Activated CD4-positive, alpha-beta T cell treated with anti-CD3 and anti-CD28 coated beads, Interleukin-2, Interleukin-4, amounts not matched to agents 100 ng/mL and 50 ng/mL, durations not matched to agents 16 hours and 8 hours (primary cell): ENCODE data around the gene OR5D18.
"Not testable (repeated sequence)": the region's sequence is repeated elsewhere in the genome, so short reads cannot be mapped to it uniquely, and the experiment has no call there.

Source experiments
- DNase-seq: peaks from one replicate; pipeline ENCODE4 v3.0.0-alpha.2; 2020; ENCODE audit warnings: low spot score

Gene OR5D18

GRCh38 chr11:55819330-55819729, at the start of gene OR5D18:
OR5D18 (plus strand) TSS chr11:55819630; CDS start chr11:55819630, 0 bp downstream.
- no peak for DNase-seq

DNA sequence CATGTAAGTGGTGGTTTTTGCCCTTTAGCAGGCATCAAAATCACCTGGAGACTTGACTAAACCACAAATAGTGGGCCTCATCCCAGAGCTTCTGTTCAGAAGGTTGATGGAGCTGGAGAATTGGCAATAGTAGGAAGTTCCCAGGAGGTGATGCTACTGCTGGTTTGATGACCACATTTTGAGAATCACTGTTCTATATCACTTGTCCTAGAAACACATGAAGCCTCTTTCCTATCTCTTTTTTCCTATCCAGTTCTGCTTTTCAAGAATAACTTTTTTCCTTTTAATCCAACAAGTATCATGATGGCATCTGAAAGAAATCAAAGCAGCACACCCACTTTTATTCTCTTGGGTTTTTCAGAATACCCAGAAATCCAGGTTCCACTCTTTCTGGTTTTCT, 46.3 kb upstream of the OR5D18 start, which contains the start of gene OR5D13:
TSS of gene OR5D13 (plus strand) at position 301 of the 400 bp plus-strand sequence. CDS start at position 301, 0 bp downstream.
- DNase-seq, result no peak

DNA sequence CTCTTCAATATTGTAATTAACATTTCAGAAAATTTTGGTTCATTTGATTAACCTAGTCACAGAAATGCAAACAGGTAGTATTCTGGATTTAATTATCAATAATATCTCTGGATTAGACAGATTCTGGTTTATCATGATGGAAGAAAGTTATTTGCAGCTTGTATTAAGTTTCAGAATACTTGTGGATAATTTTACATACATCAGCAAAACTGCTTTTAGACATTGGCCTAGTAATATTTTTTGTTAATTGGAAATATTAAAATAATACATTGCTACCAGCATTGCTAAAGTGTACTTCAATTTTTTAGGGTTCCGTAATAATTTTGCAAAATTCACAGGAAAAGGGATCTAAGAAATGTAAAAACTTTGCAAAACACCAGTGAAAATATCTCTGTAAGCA, 27.8 kb upstream of the OR5D18 start:
- no peak for DNase-seq

- DNase-seq, result no peak
Measured at GRCh38 chr11:55793321-55793720, 26.1 kb upstream of the OR5D18 start.

DNA sequence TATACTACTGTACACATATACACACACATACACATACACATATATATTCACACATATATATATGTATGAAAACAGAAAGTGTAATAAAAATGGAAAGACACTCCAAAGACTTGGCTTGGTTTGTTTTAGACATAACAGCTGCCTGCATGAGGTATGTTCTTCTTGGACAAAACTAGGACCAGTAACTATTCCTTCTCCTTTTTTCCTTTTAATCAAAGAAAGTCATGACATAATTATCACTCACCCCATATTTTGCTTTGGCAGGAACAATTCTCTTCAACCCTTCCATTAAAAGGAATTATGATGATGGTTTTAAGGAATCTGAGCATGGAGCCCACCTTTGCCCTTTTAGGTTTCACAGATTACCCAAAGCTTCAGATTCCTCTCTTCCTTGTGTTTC, 24.2 kb upstream of the OR5D18 start, which contains the start of gene OR5D14:
TSS of gene OR5D14 (plus strand) at position 301 of the 400 bp plus-strand sequence. CDS start at position 301, 0 bp downstream.
- no peak for DNase-seq

GRCh38 chr11:55806248-55806647, 13.2 kb upstream of the OR5D18 start:
- DNase-seq, result no peak

GRCh38 chr11:55811067-55811466, 8.4 kb upstream of the OR5D18 start, which contains the start of gene OR5L1:
OR5L1 (plus strand) TSS chr11:55811367; CDS start chr11:55811467, 100 bp downstream.
- DNase-seq, result no peak

GRCh38 chr11:55826919-55827318, 7.5 kb downstream of the OR5D18 start, which contains the start of gene OR5L2:
OR5L2 (plus strand) TSS chr11:55827219; CDS start chr11:55827219, 0 bp downstream.
- no peak for DNase-seq

- DNase-seq, result no peak
Measured at GRCh38 chr11:55838452-55838851, 19.0 kb downstream of the OR5D18 start, which contains the start of gene OR5D16. OR5D16 (plus strand) TSS chr11:55838752; CDS start chr11:55838752, 0 bp downstream.

GRCh38 chr11:55847453-55847852, 28.0 kb downstream of the OR5D18 start:
- DNase-seq, result no peak

DNA sequence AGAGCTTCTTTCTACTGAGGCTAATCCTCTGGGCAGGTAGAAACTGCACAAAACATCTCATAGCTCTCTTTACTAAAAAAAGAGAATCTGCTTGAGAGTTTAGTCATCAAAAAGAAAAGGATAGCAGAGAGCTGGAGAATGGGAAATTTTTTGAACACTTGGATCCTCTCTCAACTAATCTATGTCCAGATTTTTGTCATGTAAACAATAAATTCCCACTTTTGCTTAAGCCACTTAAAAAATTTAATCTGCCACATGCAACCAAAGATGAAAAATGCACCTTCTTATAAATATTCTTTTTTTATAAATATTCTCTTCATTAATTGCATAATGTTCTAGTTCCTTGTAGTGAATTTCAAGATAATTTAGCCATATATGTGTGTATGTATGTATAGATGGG, 29.6 kb downstream of the OR5D18 start:
- no peak for DNase-seq

DNA sequence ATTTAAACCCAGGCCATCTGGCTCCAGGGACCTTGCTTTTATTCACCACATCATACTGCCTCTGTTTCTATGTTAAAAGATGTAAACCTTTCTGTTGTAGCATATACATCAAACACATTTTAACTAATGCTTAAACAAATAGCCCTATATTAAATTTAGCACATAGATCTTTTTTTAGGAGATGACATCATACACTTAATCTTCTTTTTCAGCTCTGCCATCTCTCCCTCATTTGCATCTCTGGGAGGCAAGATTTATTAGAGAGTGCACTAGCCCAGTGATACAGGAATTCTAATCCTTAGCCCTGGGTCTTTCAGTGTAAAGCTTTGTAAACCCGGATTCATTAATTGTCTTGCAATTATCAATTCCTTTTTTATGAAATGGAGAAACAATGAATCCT, 32.7 kb downstream of the OR5D18 start:
- DNase-seq, result no peak

DNA sequence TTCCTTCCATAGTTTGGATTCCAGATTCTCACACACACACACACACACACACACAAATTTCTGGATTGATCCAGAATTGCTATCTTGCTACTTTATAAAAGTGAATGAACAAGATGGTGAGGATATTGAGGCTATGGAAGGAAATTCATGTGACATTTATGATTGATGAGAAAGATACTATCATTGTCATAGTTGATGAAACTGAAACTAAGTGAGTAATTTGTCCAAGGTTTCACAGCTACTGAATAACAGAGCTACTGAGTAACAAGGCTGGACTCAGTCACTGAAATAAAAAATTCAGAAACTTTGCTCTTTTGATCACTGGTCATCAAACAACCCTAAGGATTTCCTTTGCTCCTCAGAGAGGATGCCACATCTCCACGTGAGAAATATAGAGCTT, 35.3 kb downstream of the OR5D18 start:
- DNase-seq, result no peak

DNA sequence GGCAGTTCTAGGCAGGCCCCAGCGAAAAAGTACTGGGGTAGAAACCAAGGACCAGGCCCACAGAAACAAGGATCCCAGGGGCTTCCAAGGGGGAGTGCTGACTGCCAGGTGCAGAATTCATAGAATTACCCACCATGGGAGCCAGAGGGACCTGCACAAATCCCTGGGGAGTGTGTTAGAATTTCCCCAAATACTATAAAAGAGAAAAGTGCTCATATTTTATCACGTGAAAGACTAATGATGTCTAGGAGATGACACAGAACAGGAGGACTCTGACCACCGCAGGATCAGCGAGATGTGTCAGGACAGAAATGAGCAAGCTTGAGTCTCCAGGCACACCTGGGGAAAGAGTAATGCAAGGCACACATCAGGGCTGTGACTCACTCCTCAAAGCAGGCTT, 47.9 kb downstream of the OR5D18 start:
- not testable (repeated sequence) for DNase-seq
